ENCODE measurements around the gene KNL1.
"Not testable (repeated sequence)": the region's sequence is repeated elsewhere in the genome, so short reads cannot be mapped to it uniquely, and the experiment has no call there.

DNA sequence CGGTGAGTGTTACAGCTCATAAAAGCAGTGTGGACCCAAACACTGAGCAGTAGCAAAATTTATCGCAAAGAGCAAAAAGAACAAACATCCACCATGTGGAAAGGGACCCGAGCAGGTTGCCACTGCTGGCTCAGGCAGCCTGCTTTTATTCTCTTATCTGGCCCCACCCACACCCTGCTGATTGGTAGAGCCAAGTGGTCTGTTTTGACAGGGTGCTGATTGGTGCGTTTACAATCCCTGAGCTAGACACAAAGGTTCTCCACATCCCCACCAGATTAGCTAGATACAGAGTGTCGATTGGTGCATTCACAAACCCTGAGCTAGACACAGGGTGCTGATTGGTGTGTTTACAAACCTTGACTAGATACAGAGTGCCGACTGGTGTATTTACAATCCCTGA lies 82.2 kb downstream of the KNL1 start:
- TF ChIP-seq, protein P1, sequence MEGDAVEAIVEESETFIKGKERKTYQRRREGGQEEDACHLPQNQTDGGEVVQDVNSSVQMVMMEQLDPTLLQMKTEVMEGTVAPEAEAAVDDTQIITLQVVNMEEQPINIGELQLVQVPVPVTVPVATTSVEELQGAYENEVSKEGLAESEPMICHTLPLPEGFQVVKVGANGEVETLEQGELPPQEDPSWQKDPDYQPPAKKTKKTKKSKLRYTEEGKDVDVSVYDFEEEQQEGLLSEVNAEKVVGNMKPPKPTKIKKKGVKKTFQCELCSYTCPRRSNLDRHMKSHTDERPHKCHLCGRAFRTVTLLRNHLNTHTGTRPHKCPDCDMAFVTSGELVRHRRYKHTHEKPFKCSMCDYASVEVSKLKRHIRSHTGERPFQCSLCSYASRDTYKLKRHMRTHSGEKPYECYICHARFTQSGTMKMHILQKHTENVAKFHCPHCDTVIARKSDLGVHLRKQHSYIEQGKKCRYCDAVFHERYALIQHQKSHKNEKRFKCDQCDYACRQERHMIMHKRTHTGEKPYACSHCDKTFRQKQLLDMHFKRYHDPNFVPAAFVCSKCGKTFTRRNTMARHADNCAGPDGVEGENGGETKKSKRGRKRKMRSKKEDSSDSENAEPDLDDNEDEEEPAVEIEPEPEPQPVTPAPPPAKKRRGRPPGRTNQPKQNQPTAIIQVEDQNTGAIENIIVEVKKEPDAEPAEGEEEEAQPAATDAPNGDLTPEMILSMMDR (IDR thresholded peaks at IDR 0.05; ENCODE audit: extremely low read depth in 1 of 2, insufficient read depth in 1 of 2, low read depth in 1 of 2, low read length in 2 of 2): not testable (repeated sequence)
- TF ChIP-seq POLR2A (IDR thresholded peaks at IDR 0.05; ENCODE audit: low read depth, low read length); GATA2 (IDR thresholded peaks at IDR 0.05; ENCODE audit: insufficient read depth, insufficient read length, low read depth, low read length); POLR2AphosphoS5 (IDR thresholded peaks at IDR 0.05; ENCODE audit: insufficient read depth, low read depth, low read length); EZH2 (IDR thresholded peaks at IDR 0.05; ENCODE audit: borderline replicate concordance, low read depth, low read length, severe bottlenecking): not testable (repeated sequence)

All from endothelial cell of umbilical vein (primary cell).